T follicular helper cell (primary cell): ENCODE results near the gene USP28.
"Not testable (repeated sequence)": the region's sequence is repeated elsewhere in the genome, so short reads cannot be mapped to it uniquely, and the experiment has no call there.

Experiments
- DNase-seq: peaks from one replicate; pipeline ENCODE4 v3.0.0-alpha.2; 2020; ENCODE audit warnings: low read depth

The USP28 gene

GRCh38 chr11:113773092-113773415 is 102.3 kb downstream of the USP28 start:
- DNase-seq = no peak

- DNase-seq = no peak
Observed at GRCh38 chr11:113771964-113772363, 103.4 kb downstream of the USP28 start.

GRCh38 chr11:113764527-113765219 is 110.7 kb downstream of the USP28 start:
- DNase-seq = no peak

GRCh38 chr11:113763040-113763439 is 112.3 kb downstream of the USP28 start:
- DNase-seq = not testable (repeated sequence)

- DNase-seq = no peak
Observed at GRCh38 chr11:113760241-113760640, 115.1 kb downstream of the USP28 start.

GRCh38 chr11:113752932-113753331 is 122.4 kb downstream of the USP28 start:
- DNase-seq = no peak
